HG02763 (cell line): ENCODE measurements around the gene MARS2.
"Not testable (repeated sequence)": the region's sequence is repeated elsewhere in the genome, so short reads cannot be mapped to it uniquely, and the experiment has no call there.

ENCODE experiments used
- ATAC-seq: cut with Tn5 transposase; IDR thresholded peaks from one replicate; pipeline ENCODE4 v1.9.1; 2021; ENCODE audit warnings: mild to moderate bottlenecking, moderate library complexity; ENCODE audit not compliant: unreplicated experiment

MARS2 gene

DNA sequence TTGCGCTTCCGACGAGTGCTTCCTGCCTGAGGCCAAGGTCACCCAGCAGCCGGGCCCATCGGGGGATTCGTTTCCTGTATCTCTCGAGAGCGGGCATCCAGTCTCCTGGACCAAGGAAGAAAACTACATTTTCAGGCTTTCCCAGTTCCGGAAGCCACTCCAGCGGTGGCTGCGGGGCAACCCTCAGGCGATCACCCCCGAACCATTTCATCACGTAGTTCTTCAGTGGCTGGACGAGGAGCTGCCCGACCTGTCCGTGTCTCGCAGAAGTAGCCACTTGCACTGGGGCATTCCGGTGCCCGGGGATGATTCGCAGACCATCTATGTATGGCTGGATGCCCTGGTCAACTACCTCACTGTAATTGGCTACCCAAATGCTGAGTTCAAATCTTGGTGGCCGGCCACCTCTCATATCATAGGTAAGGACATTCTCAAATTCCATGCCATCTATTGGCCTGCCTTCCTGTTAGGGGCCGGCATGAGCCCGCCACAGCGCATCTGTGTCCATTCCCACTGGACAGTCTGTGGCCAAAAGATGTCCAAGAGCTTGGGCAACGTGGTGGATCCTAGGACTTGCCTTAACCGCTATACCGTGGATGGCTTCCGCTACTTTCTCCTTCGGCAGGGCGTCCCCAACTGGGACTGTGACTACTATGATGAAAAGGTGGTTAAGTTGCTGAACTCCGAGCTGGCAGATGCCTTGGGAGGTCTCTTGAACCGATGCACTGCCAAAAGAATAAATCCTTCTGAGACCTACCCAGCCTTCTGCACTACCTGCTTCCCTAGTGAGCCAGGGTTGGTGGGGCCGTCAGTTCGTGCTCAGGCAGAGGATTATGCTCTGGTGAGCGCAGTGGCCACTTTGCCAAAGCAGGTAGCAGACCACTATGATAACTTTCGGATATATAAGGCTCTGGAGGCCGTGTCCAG, 1.0 kb downstream of the MARS2 start:
- ATAC-seq: no peak

DNA sequence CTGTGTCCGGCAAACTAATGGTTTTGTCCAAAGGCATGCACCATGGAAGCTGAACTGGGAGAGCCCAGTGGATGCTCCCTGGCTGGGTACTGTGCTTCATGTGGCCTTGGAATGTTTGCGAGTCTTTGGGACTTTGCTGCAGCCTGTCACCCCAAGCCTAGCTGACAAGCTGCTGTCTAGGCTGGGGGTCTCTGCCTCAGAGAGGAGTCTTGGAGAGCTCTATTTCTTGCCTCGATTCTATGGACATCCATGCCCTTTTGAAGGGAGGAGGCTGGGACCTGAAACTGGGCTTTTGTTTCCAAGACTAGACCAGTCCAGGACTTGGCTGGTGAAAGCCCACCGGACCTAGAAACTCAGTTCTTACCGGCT, 1.7 kb downstream of the MARS2 start:
- ATAC-seq: no peak

DNA sequence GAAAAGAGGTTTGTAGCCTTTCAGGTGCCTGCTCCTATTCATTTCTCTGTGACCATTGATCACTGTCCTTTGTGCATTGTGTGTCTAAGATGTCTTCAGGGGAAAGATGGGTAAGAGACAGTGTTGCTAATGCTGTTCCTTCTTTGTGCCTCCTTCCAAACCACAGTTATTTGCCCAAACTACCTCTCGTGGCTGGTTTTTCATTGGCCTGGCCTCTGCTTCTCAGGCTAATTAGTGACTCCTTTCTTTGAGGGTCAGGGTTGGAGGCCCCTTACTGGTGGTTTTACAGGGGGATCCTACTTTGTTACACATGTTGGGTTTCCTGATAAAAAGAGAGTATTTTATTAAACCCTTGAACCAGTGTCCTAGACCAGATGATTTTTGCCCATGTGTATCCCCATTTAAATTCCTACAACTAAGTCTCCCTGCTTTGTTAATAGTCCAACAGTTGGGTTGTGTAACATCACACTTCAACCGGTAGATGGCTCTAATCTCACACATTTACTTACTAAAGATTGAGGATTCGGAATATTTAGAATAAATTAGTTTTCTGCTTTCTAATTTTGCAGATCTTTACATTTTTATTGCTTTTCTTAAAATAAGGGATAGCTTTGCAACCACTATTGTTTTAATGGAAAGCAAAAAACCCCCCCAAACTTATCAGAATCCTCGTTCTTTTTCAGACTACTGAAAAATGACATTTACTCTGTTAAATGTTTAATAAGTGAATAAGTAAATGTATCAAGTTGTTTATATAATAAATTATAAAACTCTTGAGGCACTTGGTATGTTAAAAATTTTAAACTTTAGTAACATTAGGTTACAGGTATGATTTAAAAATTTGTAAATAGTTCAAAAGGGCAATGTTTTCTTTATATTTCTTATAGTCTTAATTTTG, 2.4 kb downstream of the MARS2 start:
- no peak for ATAC-seq

DNA sequence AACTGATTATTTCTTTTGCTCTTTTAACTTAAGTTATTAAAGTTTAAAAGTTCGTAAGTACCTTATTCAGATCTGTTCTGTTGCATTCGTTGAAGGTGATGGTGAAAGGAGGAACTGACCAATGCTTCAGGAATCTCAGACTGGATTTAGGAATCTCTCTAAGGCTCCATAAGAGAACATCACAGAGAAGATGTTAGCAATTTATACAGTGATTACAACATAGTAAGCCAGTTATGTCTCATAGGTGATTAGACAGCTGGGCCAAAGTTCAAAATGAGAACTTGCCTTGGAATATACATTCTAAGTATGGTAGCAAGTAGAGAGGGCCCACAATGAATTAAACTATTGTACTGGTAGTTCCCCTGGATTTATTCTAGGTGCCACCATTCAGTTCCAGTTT, 3.2 kb downstream of the MARS2 start:
- ATAC-seq: no peak

DNA sequence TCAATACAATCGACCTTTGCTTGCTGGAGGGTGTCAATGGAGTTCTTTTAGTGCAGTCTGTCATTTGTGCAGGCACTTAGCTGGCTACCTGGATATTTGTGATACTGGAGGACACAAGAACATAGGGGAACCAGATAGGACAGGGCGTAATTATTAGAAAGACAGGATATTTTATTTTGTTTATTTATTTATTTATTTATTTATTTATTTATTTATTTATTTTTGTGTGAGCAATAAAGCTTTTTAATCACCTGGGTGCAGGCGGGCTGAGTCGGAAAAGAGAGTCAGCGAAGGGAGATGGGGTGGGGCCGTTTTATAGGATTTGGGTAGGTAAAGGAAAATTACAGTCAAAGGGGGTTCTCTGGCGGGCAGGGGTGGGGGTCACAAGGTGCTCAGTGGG, 4.0 kb downstream of the MARS2 start:
- not testable (repeated sequence) for ATAC-seq

DNA sequence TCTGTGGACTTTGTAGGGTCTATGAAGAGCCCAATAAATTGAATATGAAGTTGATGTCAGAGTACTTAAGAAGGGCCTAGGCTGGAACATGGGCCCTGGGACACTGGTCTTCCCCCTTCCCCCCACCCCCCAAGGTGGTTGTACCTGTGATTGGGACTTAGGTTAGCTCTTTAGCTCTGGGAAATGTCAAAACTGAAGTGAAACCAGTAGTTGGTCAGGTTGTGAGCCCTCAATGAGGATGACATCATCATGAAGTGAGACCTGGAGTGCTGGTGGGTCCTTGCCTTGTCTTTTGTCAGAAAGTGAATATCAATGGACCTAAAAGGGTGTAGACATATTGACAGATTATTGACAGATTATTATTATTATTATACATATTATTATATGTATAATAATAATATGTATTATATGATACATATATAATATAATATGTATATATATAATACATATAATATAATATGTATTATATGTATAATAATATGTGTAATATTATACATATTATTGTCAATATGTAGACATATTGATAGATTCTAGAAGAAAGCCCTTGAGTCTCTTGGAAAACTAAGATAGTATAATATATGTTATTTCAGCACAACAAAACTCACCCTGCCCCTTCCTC, 5.4 kb downstream of the MARS2 start:
- ATAC-seq: peak; percentile 80

DNA sequence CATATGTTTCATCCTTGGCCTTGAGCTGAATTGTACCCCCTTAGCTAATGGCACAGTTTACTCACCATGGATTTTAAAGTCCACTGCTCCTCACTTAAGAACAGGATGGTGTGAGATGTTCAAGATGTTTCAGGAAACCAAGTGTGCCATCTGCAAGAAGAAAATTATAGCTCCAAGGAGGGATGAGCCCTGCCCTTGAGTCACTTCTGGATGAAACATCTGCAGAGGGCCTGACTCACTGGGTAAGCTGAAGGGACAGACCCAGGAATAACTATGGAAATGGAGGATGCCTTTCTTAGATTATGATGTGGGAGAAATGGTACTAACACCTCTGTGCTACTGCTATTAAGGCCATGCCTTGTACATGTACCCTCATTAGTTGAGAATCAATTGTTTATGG, 6.4 kb downstream of the MARS2 start:
- ATAC-seq: no peak

DNA sequence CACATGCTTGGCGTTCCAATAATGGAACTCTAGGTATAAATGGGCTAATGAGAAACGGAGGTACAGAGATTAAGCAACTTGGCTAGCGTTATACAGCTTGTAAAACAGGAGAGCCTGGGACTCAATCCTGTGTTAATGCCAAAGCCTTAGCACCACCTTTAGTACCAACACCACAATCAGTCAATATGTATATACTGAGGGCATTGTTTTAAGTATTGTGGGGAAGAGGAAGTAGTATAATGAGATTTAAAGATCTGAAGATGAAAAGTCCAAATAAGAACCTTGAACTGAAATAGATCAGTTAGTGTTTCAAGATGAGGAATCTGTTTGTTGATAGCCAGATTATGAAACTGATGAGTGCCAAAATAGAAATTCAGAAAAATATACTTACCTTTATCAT, 8.1 kb downstream of the MARS2 start:
- no peak for ATAC-seq

DNA sequence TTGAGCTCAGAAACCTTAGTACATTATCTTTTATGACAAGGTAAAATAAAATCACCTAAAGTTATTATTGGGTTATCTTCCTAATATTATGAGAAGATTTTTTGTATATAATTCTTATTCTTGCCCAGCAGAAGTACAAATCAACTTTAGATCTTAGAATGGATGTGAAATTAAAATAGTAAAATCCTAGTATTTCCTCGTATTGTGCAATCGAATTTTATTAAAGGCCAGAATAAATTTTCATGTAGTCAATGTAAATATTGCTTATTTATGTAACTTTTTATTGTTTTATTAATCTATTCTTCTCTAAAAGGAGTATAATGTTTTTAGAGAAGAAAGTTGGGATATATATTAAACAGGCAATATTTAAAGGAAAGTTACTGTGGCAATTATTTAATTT, 12.7 kb downstream of the MARS2 start:
- ATAC-seq: no peak

DNA sequence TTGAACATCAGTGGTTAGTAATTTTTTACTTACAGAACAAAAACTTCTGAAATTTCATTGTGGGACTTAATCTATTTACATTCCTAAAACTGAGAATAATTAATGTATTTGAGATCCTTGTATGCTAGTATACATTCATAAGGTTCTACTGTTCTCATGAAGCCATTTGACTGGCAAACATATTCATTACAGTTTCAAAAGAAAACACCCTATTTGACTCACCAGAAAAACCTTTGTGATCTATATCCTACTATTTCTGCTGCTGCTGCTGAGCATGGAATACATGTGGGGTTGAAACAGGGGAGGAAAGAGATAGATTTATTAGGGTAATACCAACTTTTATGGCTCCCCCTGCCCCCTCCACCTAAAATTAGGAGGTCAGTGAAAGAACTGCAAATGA, 21.8 kb downstream of the MARS2 start:
- ATAC-seq: no peak

DNA sequence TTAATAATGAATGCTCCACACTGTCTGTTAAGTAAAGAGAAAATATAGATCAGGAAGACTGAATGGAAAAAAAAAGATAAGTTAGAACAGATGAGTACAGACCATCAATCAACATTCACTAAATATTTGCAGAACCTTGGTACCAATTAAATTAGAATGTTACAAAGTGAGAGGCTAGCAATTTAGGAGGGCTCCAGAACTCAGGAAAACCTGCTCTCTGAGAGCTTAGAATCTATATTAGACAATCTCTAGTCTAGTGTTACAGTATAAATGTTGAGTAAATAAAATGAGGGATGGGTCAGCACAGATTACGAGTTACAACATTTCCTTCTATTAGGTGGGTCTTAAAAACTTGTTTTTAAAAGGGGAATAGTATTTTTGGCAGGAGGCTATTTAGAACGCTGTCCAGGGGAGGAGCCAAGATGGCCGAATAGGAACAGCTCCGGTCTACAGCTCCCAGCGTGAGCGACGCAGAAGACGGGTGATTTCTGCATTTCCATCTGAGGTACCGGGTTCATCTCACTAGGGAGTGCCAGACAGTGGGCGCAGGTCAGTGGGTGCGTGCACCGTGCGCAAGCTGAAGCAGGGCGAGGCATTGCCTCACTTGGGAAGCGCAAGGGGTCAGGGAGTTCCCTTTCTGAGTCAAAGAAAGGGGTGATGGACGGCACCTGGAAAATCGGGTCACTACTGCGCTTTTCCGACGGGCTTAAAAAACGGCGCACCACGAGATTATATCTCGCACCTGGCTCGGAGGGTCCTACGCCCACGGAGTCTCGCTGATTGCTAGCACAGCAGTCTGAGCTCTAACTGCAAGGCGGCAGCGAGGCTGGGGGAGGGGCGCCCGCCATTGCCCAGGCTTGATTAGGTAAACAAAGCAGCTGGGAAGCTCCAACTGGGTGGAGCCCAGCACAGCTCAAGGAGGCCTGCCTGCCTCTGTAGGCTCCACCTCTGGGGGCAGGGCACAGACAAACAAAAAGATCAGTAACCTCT, 23.7 kb downstream of the MARS2 start:
- ATAC-seq: not testable (repeated sequence)

DNA sequence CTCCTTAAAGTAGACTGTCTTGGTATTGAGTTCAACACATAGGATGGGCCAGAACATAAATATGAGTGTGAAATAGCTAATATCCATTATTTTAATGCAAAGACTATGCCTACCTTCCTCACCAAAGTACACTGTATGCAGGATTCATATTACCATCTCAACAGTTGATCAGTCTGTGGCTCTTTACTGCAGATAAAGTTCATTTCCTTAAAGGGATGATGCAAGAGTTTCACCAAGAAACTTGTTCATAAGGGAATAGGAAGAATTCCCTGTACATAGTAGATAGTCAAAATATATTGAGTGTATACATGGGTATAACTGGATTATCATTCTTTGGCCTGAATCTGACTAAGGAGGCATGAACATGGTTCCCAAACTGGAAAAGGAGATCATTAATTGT, 35.0 kb downstream of the MARS2 start:
- ATAC-seq: no peak
